GM19240 (cell line): ENCODE measurements around the gene KIF11.

Source experiments
- DNase-seq: peaks from one replicate; pipeline ENCODE4 v3.0.0; 2011; ENCODE audit warnings: low spot score; ENCODE audit not compliant: insufficient read length

The KIF11 gene

GRCh38 chr10:92702301-92702916, 109.5 kb downstream of the KIF11 start:
- DNase-seq, result no peak
